GM10847 (cell line): ENCODE data around the gene FIBP.

Source experiments
- POLR2A ChIP-seq: IDR thresholded peaks from 2 replicates; pipeline ENCODE4 v1.6.1; 2011; ENCODE audit not compliant: insufficient read length; ENCODE audit errors: extremely low read depth

The FIBP gene

GRCh38 chr11:65870706-65871681 lies 17.3 kb downstream of the FIBP start:
- no peak for TF ChIP-seq POLR2A

- no peak for TF ChIP-seq POLR2A
These were observed 18.0 kb downstream of the FIBP start for GRCh38 chr11:65870307-65870658.

GRCh38 chr11:65869643-65870306 lies 18.5 kb downstream of the FIBP start:
- TF ChIP-seq POLR2A = no peak

- TF ChIP-seq POLR2A = no peak
These were observed 19.4 kb downstream of the FIBP start for GRCh38 chr11:65868907-65869306.

GRCh38 chr11:65868076-65868667 lies 20.1 kb downstream of the FIBP start:
- TF ChIP-seq POLR2A = no peak

GRCh38 chr11:65867284-65868071 lies 20.8 kb downstream of the FIBP start:
- no peak for TF ChIP-seq POLR2A

GRCh38 chr11:65866509-65867283 lies 21.6 kb downstream of the FIBP start:
- no peak for TF ChIP-seq POLR2A

GRCh38 chr11:65865550-65866172 lies 22.6 kb downstream of the FIBP start:
- TF ChIP-seq POLR2A = no peak

- TF ChIP-seq POLR2A = no peak
These were observed 23.4 kb downstream of the FIBP start for GRCh38 chr11:65864706-65865471.

GRCh38 chr11:65863889-65864705 lies 24.2 kb downstream of the FIBP start:
- TF ChIP-seq POLR2A = no peak

GRCh38 chr11:65862941-65863888 lies 25.1 kb downstream of the FIBP start:
- no peak for TF ChIP-seq POLR2A

GRCh38 chr11:65862191-65862735 lies 26.0 kb downstream of the FIBP start:
- TF ChIP-seq POLR2A = no peak
